WTC11 (cell line): ENCODE measurements around the gene TMEFF1. TPM values are rescaled to one million over a fixed set of nuclear protein-coding genes. Genes with fewer than 3 reads are reported as not detected.
A peak's percentile ranks its signal among the peaks of the same experiment; 100 is the strongest.

ENCODE experiments used
- ATAC-seq: fragments of 200-7000 bp; cut with Tn5 transposase; 2 replicates; pipeline ENCODE4 v1.10.0; 2021; ENCODE audit warnings: mild to moderate bottlenecking, moderate library complexity
- CTCF ChIA-PET: fragments of 300-600 bp; sonication (Branson Sonifier 250); formaldehyde crosslinking; loops from one replicate; lab custom pipeline; 2021; ENCODE audit warnings: antibody characterized with exemption; lab: Charles Lee
- POLR2A ChIA-PET: fragments of 350-600 bp; sonication (Branson Sonifier 250); formaldehyde crosslinking; loops from one replicate; lab custom pipeline; 2021; ENCODE audit warnings: antibody characterized with exemption; lab: Charles Lee
- DNase-seq: peaks from one replicate; pipeline ENCODE4 v3.0.0; 2021; ENCODE audit warnings: low spot score
- H3K27ac Mint-ChIP-seq: 2 replicates; pipeline ENCODE4 v1.8.0; 2021; ENCODE audit warnings: mixed read lengths
- H3K27me3 Mint-ChIP-seq: 2 replicates; pipeline ENCODE4 v1.8.0; 2021; ENCODE audit warnings: low read depth, mild to moderate bottlenecking, moderate library complexity, mixed read lengths
- H3K36me3 Mint-ChIP-seq: 2 replicates; pipeline ENCODE4 v1.8.0; 2021; ENCODE audit warnings: mixed read lengths
- H3K4me1 Mint-ChIP-seq: 2 replicates; pipeline ENCODE4 v1.8.0; 2022; ENCODE audit warnings: mixed read lengths
- H3K4me3 Mint-ChIP-seq: 2 replicates; pipeline ENCODE4 v1.8.0; 2021; ENCODE audit warnings: mild to moderate bottlenecking, moderate library complexity, mixed read lengths
- H3K9me3 Mint-ChIP-seq: 2 replicates; pipeline ENCODE4 v1.8.0; 2021; ENCODE audit warnings: mixed read lengths
- CTCF ChIP-seq: fragments of 200-600 bp; IDR thresholded peaks from 2 replicates; pipeline ENCODE4 v1.8.0; 2022; ENCODE audit warnings: antibody characterized with exemption
- E2F1 ChIP-seq: sonication (generic); formaldehyde crosslinking; IDR thresholded peaks from 2 replicates; pipeline ENCODE4 v1.8.0; 2022; ENCODE audit warnings: mild to moderate bottlenecking, missing genetic modification reagents
- NFATC4 ChIP-seq: fragments of 250-450 bp; sonication (Bioruptor Pico); IDR thresholded peaks from 2 replicates; pipeline ENCODE4 v1.9.0; 2021; ENCODE audit warnings: mild to moderate bottlenecking
- NR2C2 ChIP-seq: sonication (generic); formaldehyde crosslinking; IDR thresholded peaks from 2 replicates; pipeline ENCODE4 v1.8.0; 2022; ENCODE audit warnings: mild to moderate bottlenecking, missing genetic modification reagents
- PRRX2 ChIP-seq: fragments of 250-450 bp; sonication (Bioruptor Pico); IDR thresholded peaks from 2 replicates; pipeline ENCODE4 v1.8.0; 2021; ENCODE audit warnings: mild to moderate bottlenecking
- RORB ChIP-seq: fragments of 250-450 bp; sonication (Bioruptor Pico); IDR thresholded peaks from 2 replicates; pipeline ENCODE4 v1.9.0; 2021; ENCODE audit warnings: mild to moderate bottlenecking
- SMAD3 ChIP-seq: sonication (generic); formaldehyde crosslinking; IDR thresholded peaks from 2 replicates; pipeline ENCODE4 v1.8.0; 2022; ENCODE audit warnings: missing genetic modification reagents, mild to moderate bottlenecking, borderline replicate concordance
- SMAD4 ChIP-seq: sonication (generic); formaldehyde crosslinking; IDR thresholded peaks from 2 replicates; pipeline ENCODE4 v1.8.0; 2022; ENCODE audit warnings: mild to moderate bottlenecking, missing genetic modification reagents
- TEAD1 ChIP-seq: sonication (generic); formaldehyde crosslinking; IDR thresholded peaks from 2 replicates; pipeline ENCODE4 v1.8.0; 2022; ENCODE audit warnings: mild to moderate bottlenecking, missing genetic modification reagents
- USF1 ChIP-seq: sonication (generic); formaldehyde crosslinking; IDR thresholded peaks from 2 replicates; pipeline ENCODE4 v1.8.0; 2022; ENCODE audit warnings: mild to moderate bottlenecking, missing genetic modification reagents
- USF2 ChIP-seq: sonication (generic); formaldehyde crosslinking; IDR thresholded peaks from 2 replicates; pipeline ENCODE4 v1.8.1; 2023; ENCODE audit warnings: mild to moderate bottlenecking, missing genetic modification reagents, moderate library complexity
- ZNF121 ChIP-seq: sonication (generic); formaldehyde crosslinking; IDR thresholded peaks from 2 replicates; pipeline ENCODE4 v1.8.0; 2023; ENCODE audit warnings: missing genetic modification reagents
- ZNF423 ChIP-seq: fragments of 250-450 bp; sonication (Bioruptor Pico); IDR thresholded peaks from 2 replicates; pipeline ENCODE4 v2.1.2; 2022; ENCODE audit warnings: mild to moderate bottlenecking, moderate library complexity
- total RNA-seq: library from RNA; stranded (reverse); gene quantifications from 3 replicates; pipeline ENCODE4 v1.2.3, GENCODE V29; 2021

The TMEFF1 gene
- total RNA-seq, 1 experiment from 2014 or later = 62.7 TPM

GRCh38 chr9:100601216-100601615 is 128.3 kb downstream of the TMEFF1 start:
- POLR2A ChIA-PET = no interaction called here
- ATAC-seq = peak; percentile 57
- Mint-ChIP-seq H3K4me3 (no peak overlapping the region), H3K27me3 (no peaks in the 10 kb centered on the region; the same call in 1 of the 2 replicates), H3K36me3 (no peaks in the 10 kb centered on the region), H3K4me1 (peaks cover 42% of the 10 kb centered on the region), H3K27ac (no peak overlapping the region), H3K9me3 (no peaks in the 10 kb centered on the region)
- CTCF ChIA-PET = interaction anchor here (0.6 to 6.2 kb wide), 36 partner anchors 9 to 787 kb away, joined by 3 to 69 read pairs (median 5); no protein-coding TSS in a partner anchor
- peak; percentile 72 for DNase-seq
- TF ChIP-seq NR2C2 (CRISPR knock-in tag) (no peak), SMAD3 (CRISPR knock-in tag) (no peak), CTCF (peak; percentile 62), ZNF423 (CRISPR knock-in tag) (peak; percentile 98), USF2 (CRISPR knock-in tag) (no peak)

GRCh38 chr9:100602342-100602801 is 129.4 kb downstream of the TMEFF1 start:
- peak; percentile 46 for DNase-seq
- ChIA-PET POLR2A (interaction anchor here (0.9 kb wide), 1 partner anchor 35 kb away, joined by 3 read pairs; no protein-coding TSS in a partner anchor), CTCF (interaction anchor here (0.7 to 6.2 kb wide), 39 partner anchors 8 to 786 kb away, joined by 3 to 69 read pairs (median 5); partner anchors contain the start of gene PLPPR1)
- TF ChIP-seq NR2C2 (CRISPR knock-in tag) (no peak), PRRX2 (CRISPR knock-in tag) (no peak), E2F1 (CRISPR knock-in tag) (no peak), USF1 (CRISPR knock-in tag) (no peak), TEAD1 (0 out of 2 replicates have a peak, but pooled peaks have one; percentile 29), SMAD4 (CRISPR knock-in tag) (no peak), RORB (CRISPR knock-in tag) (no peak), NFATC4 (CRISPR knock-in tag) (no peak), CTCF (peak; percentile 58)
- Mint-ChIP-seq H3K27me3 (no peaks in the 10 kb centered on the region), H3K4me3 (no peak overlapping the region), H3K4me1 (peaks cover 42% of the 10 kb centered on the region), H3K27ac (peak overlapping the region; percentile 52), H3K9me3 (no peaks in the 10 kb centered on the region), H3K36me3 (no peaks in the 10 kb centered on the region)
- peak; percentile 6; the same call in 1 of the 2 replicates for ATAC-seq

GRCh38 chr9:100605405-100605804 is 132.5 kb downstream of the TMEFF1 start:
- no peak overlapping the region for H3K4me3 Mint-ChIP-seq
- H3K36me3 Mint-ChIP-seq = no peaks in the 10 kb centered on the region
- ATAC-seq = no peak
- CTCF ChIA-PET = interaction anchor here (1.0 kb wide), 1 partner anchor 36 kb away, joined by 3 read pairs; no protein-coding TSS in a partner anchor
- POLR2A ChIA-PET = no interaction called here
- DNase-seq = no peak
- H3K27me3 Mint-ChIP-seq = no peaks in the 10 kb centered on the region
- no peak overlapping the region for H3K27ac Mint-ChIP-seq
- H3K4me1 Mint-ChIP-seq = peaks cover 22% of the 10 kb centered on the region
- TF ChIP-seq ZNF121 (CRISPR knock-in tag) = no peak
- no peaks in the 10 kb centered on the region for H3K9me3 Mint-ChIP-seq
